CD14-positive monocyte (primary cell): ENCODE results near the gene ARL14. TPM values are rescaled to one million over a fixed set of nuclear protein-coding genes. Genes with fewer than 3 reads are reported as not detected.

ENCODE experiments used
- DNase-seq, 3 donors: peaks; one replicate each; pipeline ENCODE4 v3.0.0-alpha.2; 2011 to 2022
- H2AFZ ChIP-seq: 2 replicates; pipeline ENCODE4 v1.6.0; 2012; ENCODE audit warnings: mild to moderate bottlenecking, low read depth, low read length, inconsistent platforms; ENCODE audit not compliant: insufficient read depth, poor library complexity, severe bottlenecking
- H3K27ac ChIP-seq, 2 donors: 1 replicate in 1 of 2; 2 replicates in 1 of 2; pipeline ENCODE4 v1.5.1; 2012 to 2013; ENCODE audit warnings: low read length in 2 of 2, control low read depth in 1 of 2, inconsistent platforms in 1 of 2, low read depth in 1 of 2, mild to moderate bottlenecking in 1 of 2
- H3K27me3 ChIP-seq, 2 donors: one replicate each; pipeline versions ENCODE4 v1.6.0 to v1.6.1; 2011 to 2013; ENCODE audit warnings: low read length in 2 of 2; ENCODE audit not compliant: control insufficient read depth in 2 of 2, insufficient read depth in 2 of 2
- H3K36me3 ChIP-seq, 2 donors: replicated peaks in 1 of 2; 1 replicate in 1 of 2; 2 replicates in 1 of 2; pipeline versions ENCODE4 v1.5.1 to v1.6.1; 2012 to 2013; ENCODE audit warnings: low read length in 2 of 2, control low read depth in 1 of 2, inconsistent platforms in 1 of 2, mild to moderate bottlenecking in 1 of 2; ENCODE audit not compliant: insufficient read depth in 2 of 2, control insufficient read depth in 1 of 2
- H3K4me1 ChIP-seq, 2 donors: 1 replicate in 1 of 2; 2 replicates in 1 of 2; pipeline versions ENCODE4 v1.5.1 to v1.6.1; 2012 to 2013; ENCODE audit warnings: low read length in 2 of 2, control low read depth in 1 of 2, inconsistent platforms in 1 of 2, mild to moderate bottlenecking in 1 of 2, moderate library complexity in 1 of 2; ENCODE audit not compliant: insufficient read depth in 2 of 2, control insufficient read depth in 1 of 2
- H3K4me2 ChIP-seq: replicated peaks from 2 replicates; pipeline ENCODE3; 2012; ENCODE audit warnings: low read length, moderate library complexity, mild to moderate bottlenecking; ENCODE audit not compliant: poor library complexity, severe bottlenecking; ENCODE audit errors: extremely low read depth
- H3K4me3 ChIP-seq, 3 experiments: fragments of 200-600 bp in 1 of 3; sonication (generic) in 1 of 3; replicated peaks in 1 of 3; 1 replicate in 2 of 3; 2 replicates in 1 of 3; pipeline ENCODE4 v1.5.1; 2011 to 2013; ENCODE audit warnings: low read length in 3 of 3, mild to moderate bottlenecking in 3 of 3, control low read depth in 2 of 3, low read depth in 2 of 3, inconsistent platforms in 1 of 3, moderate library complexity in 1 of 3
- H3K79me2 ChIP-seq: 2 replicates; pipeline ENCODE4 v1.6.0; 2012; ENCODE audit warnings: mild to moderate bottlenecking, control low read depth, inconsistent platforms, low read length, moderate library complexity; ENCODE audit not compliant: insufficient read depth
- H3K9ac ChIP-seq: 2 replicates; pipeline ENCODE4 v1.6.0; 2017; ENCODE audit warnings: low read length, mild to moderate bottlenecking; ENCODE audit not compliant: insufficient read depth, poor library complexity, severe bottlenecking
- H3K9me3 ChIP-seq, 2 donors: replicated peaks in 1 of 2; 1 replicate in 1 of 2; 2 replicates in 1 of 2; pipeline versions ENCODE4 v1.5.1 to v1.6.1; 2012 to 2013; ENCODE audit warnings: low read length in 2 of 2, control low read depth in 1 of 2; ENCODE audit not compliant: control insufficient read depth in 1 of 2, insufficient read depth in 1 of 2
- H4K20me1 ChIP-seq: 2 replicates; pipeline ENCODE4 v1.6.0; 2012; ENCODE audit warnings: mild to moderate bottlenecking, low read length, control low read depth, moderate library complexity; ENCODE audit not compliant: insufficient read depth
- H3K27ac Mint-ChIP-seq, 7 donors: one replicate each; pipeline ENCODE4 v1.8.0; 2020; ENCODE audit warnings: mild to moderate bottlenecking in 7 of 7, mixed read lengths in 7 of 7, moderate library complexity in 6 of 7, inconsistent platforms in 2 of 7
- H3K27me3 Mint-ChIP-seq, 3 donors: one replicate each; pipeline ENCODE4 v1.8.0; 2021 to 2022; ENCODE audit warnings: low read depth in 3 of 3, mild to moderate bottlenecking in 3 of 3, mixed read lengths in 3 of 3, moderate library complexity in 3 of 3, inconsistent platforms in 1 of 3
- H3K36me3 Mint-ChIP-seq, 2 donors: one replicate each; pipeline ENCODE4 v1.8.0; 2020; ENCODE audit warnings: mixed read lengths in 2 of 2, inconsistent platforms in 1 of 2, mild to moderate bottlenecking in 1 of 2
- H3K4me1 Mint-ChIP-seq: one replicate; pipeline ENCODE4 v1.8.0; 2020; ENCODE audit warnings: mild to moderate bottlenecking, mixed read lengths
- H3K4me3 Mint-ChIP-seq, 2 donors: one replicate each; pipeline ENCODE4 v1.8.0; 2020; ENCODE audit warnings: mild to moderate bottlenecking in 2 of 2, mixed read lengths in 2 of 2, moderate library complexity in 1 of 2
- H3K9me3 Mint-ChIP-seq, 7 donors: one replicate each; pipeline ENCODE4 v1.8.0; 2020 to 2022; ENCODE audit warnings: mixed read lengths in 7 of 7, mild to moderate bottlenecking in 6 of 7, moderate library complexity in 6 of 7, inconsistent platforms in 2 of 7
- WGBS: methylation state at CpG from one replicate; pipeline ENCODE4 v1.1.5; 2013; ENCODE audit warnings: missing lambda C conversion rate; ENCODE audit not compliant: insufficient coverage; 5-methylcytosine and 5-hydroxymethylcytosine counted together
- intact Hi-C, 2 donors: fragments of 100-400 bp; cut with micrococcal nuclease; formaldehyde crosslinking; loops; one replicate each; pipeline versions ENCODE4 v1.15.0 to v1.15.1; 2023
- polyA plus RNA-seq, 3 donors: library from polyadenylated mRNA; depleted of rRNA in 1 of 3; unstranded in 2 of 3; stranded (reverse) in 1 of 3; fragments of 300-500 nt in 2 of 3; fragments of >200 nt in 1 of 3; fragmentation: Illumina TruSeq in 2 of 3; gene quantifications; 1 replicate in 2 of 3; 2 replicates in 1 of 3; pipeline ENCODE4 v1.2.3, GENCODE V29; 2012 to 2021
- TF ChIP-seq, protein P1 (sequence below): fragments of 200-600 bp; IDR thresholded peaks from one replicate; pipeline ENCODE4 v1.8.0; 2022; ENCODE audit warnings: antibody characterized with exemption, mild to moderate bottlenecking

ARL14 gene
- polyA plus RNA-seq, 3 donors, result not detected

DNA sequence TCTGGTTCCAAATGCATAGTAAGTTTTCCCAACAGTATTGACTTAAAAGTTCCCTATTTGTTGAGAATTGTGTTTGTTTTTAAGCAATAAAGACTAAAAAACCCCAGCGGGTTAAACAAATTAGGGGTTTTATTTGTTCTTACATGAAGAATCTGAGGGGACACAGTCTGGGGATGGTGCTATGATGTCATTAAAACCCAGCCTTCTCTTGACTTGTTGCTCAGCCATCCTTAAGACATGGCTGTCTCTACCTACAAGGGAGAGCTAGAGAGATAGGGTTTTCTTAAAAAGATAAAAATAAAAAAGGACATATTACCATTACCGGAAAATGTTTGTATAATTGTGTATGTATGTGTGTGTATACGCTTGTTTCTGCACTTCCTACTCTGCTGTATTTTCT is 11.7 kb upstream of the ARL14 start:
- no peaks in the 10 kb centered on the region for H3K27me3 ChIP-seq
- Mint-ChIP-seq H3K27ac (no peak overlapping the region), H3K4me1 (peaks cover 4% of the 10 kb centered on the region), H3K27me3 (peaks cover 0 to 1% (median 0%) of the 10 kb centered on the region in 3 donors), H3K4me3 (no peak overlapping the region), H3K36me3 (no peaks in the 10 kb centered on the region), H3K9me3 (peaks cover 0 to 4% (median 0%) of the 10 kb centered on the region in 7 donors)
- no peaks in the 10 kb centered on the region for H3K79me2 ChIP-seq
- H3K4me3 ChIP-seq, result no peak overlapping the region
- no peaks in the 10 kb centered on the region for H3K9me3 ChIP-seq
- no peak overlapping the region for H3K4me2 ChIP-seq
- intact Hi-C loops, result no loop called here
- H4K20me1 ChIP-seq, result no peaks in the 10 kb centered on the region
- DNase-seq, result no peak
- H3K9ac ChIP-seq, result no peak overlapping the region
- TF ChIP-seq, protein P1, sequence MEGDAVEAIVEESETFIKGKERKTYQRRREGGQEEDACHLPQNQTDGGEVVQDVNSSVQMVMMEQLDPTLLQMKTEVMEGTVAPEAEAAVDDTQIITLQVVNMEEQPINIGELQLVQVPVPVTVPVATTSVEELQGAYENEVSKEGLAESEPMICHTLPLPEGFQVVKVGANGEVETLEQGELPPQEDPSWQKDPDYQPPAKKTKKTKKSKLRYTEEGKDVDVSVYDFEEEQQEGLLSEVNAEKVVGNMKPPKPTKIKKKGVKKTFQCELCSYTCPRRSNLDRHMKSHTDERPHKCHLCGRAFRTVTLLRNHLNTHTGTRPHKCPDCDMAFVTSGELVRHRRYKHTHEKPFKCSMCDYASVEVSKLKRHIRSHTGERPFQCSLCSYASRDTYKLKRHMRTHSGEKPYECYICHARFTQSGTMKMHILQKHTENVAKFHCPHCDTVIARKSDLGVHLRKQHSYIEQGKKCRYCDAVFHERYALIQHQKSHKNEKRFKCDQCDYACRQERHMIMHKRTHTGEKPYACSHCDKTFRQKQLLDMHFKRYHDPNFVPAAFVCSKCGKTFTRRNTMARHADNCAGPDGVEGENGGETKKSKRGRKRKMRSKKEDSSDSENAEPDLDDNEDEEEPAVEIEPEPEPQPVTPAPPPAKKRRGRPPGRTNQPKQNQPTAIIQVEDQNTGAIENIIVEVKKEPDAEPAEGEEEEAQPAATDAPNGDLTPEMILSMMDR, result no peak
- H3K36me3 ChIP-seq, result no peaks in the 10 kb centered on the region
- WGBS, result no CpG with 5 or more reads among the region's 3 CpGs
- H3K4me1 ChIP-seq, result no peaks in the 10 kb centered on the region
- no peak overlapping the region for H2AFZ ChIP-seq
- H3K27ac ChIP-seq, result no peak overlapping the region

DNA sequence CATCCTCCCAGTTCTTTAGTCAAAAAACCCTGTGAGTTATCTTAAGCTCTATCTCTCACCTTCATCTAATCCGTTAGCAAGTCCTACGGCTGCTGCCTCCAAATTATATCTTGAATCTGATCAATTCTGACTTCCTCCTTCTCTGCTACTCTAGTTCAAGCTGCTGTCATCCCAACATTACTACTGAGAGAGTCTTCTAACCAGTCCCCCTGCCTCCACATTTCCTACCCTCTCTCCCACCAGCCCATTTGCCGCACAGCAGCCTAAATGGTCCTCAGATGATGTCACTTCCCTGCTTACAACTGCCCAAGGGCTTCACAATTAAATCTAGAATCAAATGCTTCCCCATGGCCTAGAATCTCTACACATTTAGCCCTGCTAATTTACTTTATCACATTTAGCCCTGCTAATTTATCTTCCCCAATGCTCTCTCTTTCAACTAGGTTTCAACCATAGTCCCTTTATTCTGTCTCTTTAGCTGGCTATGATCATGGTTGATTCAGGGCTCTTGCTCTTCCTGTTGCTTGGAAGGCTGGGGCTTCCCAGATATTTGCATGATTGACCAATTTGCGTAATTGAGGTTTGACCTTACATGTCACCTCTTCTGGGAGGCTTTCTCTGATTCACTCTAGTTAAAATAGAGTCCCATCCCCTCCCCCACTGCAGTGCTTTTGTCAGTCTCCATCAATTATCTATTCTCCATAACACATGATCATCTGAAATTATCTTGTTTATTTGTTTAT is 11.0 kb upstream of the ARL14 start:
- Mint-ChIP-seq H3K4me1 (peaks cover 4% of the 10 kb centered on the region), H3K27ac (no peak overlapping the region), H3K36me3 (no peaks in the 10 kb centered on the region), H3K4me3 (no peak overlapping the region), H3K27me3 (peaks cover 0 to 1% (median 0%) of the 10 kb centered on the region in 3 donors), H3K9me3 (peaks cover 0 to 4% (median 0%) of the 10 kb centered on the region in 7 donors)
- no peak overlapping the region for H3K4me3 ChIP-seq
- no peak overlapping the region for H3K4me2 ChIP-seq
- no peaks in the 10 kb centered on the region for H4K20me1 ChIP-seq
- intact Hi-C loops, result no loop called here
- H2AFZ ChIP-seq, result no peak overlapping the region
- no peaks in the 10 kb centered on the region for H3K9me3 ChIP-seq
- H3K79me2 ChIP-seq, result no peaks in the 10 kb centered on the region
- DNase-seq, result peak in 1 of 3 donors; percentile 13
- H3K27me3 ChIP-seq, result no peaks in the 10 kb centered on the region
- no peaks in the 10 kb centered on the region for H3K36me3 ChIP-seq
- H3K4me1 ChIP-seq, result no peaks in the 10 kb centered on the region
- TF ChIP-seq, protein P1, result no peak
- 60% methylated on average over 4 of the region's 4 CpGs for WGBS
- no peak overlapping the region for H3K27ac ChIP-seq
- H3K9ac ChIP-seq, result no peak overlapping the region
